ENCODE measurements around the gene SKI.

Gene SKI

GRCh38 chr1:2354511-2355372 lies 126.6 kb downstream of the SKI start:
- no peak for DNase-seq (ENCODE audit: low read depth)

- no peak for DNase-seq (ENCODE audit: low read depth)
These were observed 127.5 kb downstream of the SKI start for GRCh38 chr1:2355373-2356261.

- no peak for DNase-seq (ENCODE audit: low read depth)
These were observed 128.3 kb downstream of the SKI start for GRCh38 chr1:2356401-2356800.

DNA sequence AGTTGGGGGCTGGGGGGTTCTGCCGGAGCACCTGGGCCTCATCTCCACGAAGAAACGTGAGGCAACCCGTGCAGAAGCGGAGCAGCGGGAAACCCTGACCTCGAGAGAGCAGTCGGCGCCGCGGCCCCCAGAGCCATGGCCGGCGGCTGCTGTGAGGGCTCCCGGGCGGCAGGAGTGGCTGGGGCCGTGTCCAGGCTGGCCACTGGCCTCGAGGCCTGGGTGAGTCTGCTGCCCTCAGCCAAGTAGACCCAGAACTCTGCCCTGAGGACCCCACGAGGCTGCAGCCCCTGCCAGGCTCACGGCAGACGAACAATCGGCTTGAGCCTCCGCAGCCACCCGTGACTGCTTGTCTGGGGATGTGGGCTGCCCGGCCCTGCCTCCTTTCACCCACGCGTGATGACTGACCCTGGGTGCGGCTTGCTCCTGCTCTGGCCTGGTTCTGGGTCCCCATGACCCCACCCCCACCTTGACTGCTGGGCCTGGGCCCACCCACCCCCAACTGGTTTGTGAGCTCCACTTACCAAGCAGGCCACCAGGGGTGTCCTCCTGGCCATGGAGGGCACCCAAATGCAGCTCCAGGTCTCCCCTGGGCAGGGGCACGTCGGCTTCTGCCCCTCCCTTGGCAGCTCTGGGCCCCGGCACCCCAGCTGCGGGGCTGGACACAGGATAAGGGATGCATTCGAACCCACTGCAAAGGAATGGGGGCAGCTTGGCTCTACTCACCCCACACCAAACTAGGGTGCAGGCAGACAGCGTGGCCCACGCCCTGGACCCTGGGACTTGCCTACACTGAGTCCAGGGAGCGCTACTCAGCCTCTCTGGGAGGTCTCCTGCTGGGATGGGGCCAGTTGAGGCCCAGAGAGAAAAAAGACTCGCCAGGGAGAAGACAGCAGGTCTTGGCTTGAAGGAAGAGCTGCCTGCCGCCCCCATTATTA lies 129.1 kb downstream of the SKI start:
- DNase-seq (ENCODE audit: low read depth): no peak

GRCh38 chr1:2358072-2358471 lies 130.0 kb downstream of the SKI start:
- no peak for DNase-seq (ENCODE audit: low read depth)

- DNase-seq (ENCODE audit: low read depth): no peak
These were observed 130.8 kb downstream of the SKI start for GRCh38 chr1:2358651-2359640.
